Activated CD8-positive, alpha-beta memory T cell treated with anti-CD3 and anti-CD28 coated beads, Interleukin-2, amount 50 U/mL, for 24 hours (primary cell): ENCODE measurements around the gene NCF4.

ENCODE experiments used
- DNase-seq: peaks from one replicate; pipeline ENCODE4 v3.0.0-alpha.2; 2020; ENCODE audit errors: extremely low read depth

NCF4 gene

GRCh38 chr22:36894266-36894665, 33.5 kb downstream of the NCF4 start:
- no peak for DNase-seq

- DNase-seq, result no peak
Measured at GRCh38 chr22:36897611-36898010, 36.8 kb downstream of the NCF4 start.

GRCh38 chr22:36898690-36899089, 37.9 kb downstream of the NCF4 start:
- DNase-seq, result no peak

- no peak for DNase-seq
Measured at GRCh38 chr22:36899498-36899897, 38.7 kb downstream of the NCF4 start.

GRCh38 chr22:36900225-36900624, 39.4 kb downstream of the NCF4 start:
- DNase-seq, result no peak

- no peak for DNase-seq
Measured at GRCh38 chr22:36900880-36901279, 40.1 kb downstream of the NCF4 start.

GRCh38 chr22:36901411-36902142, 40.8 kb downstream of the NCF4 start:
- no peak for DNase-seq

GRCh38 chr22:36902143-36902926, 41.5 kb downstream of the NCF4 start:
- DNase-seq, result no peak

GRCh38 chr22:36904260-36904880, 43.6 kb downstream of the NCF4 start:
- DNase-seq, result no peak

GRCh38 chr22:36907253-36908195, 46.7 kb downstream of the NCF4 start:
- no peak for DNase-seq

GRCh38 chr22:36910461-36910860, 49.7 kb downstream of the NCF4 start:
- DNase-seq, result no peak

- DNase-seq, result no peak
Measured at GRCh38 chr22:36911887-36912661, 51.3 kb downstream of the NCF4 start.

- DNase-seq, result no peak
Measured at GRCh38 chr22:36912694-36913426, 52.1 kb downstream of the NCF4 start.

GRCh38 chr22:36913427-36914389, 52.9 kb downstream of the NCF4 start, which contains the start of gene CSF2RB:
TSS of gene CSF2RB (plus strand) at chr22:36913628. CDS start at chr22:36922208, 8,580 bp downstream.
- no peak for DNase-seq

GRCh38 chr22:36914390-36914752, 53.6 kb downstream of the NCF4 start:
- DNase-seq, result no peak

- DNase-seq, result no peak
Measured at GRCh38 chr22:36916034-36916433, 55.2 kb downstream of the NCF4 start.

- no peak for DNase-seq
Measured at GRCh38 chr22:36918586-36919284, 57.9 kb downstream of the NCF4 start.
